WTC11 (cell line): ENCODE results near the gene HMGXB4.

ENCODE experiments used
- NFE2L1 ChIP-seq: sonication (generic); formaldehyde crosslinking; IDR thresholded peaks from 2 replicates; pipeline ENCODE4 v1.8.1; 2023; ENCODE audit warnings: missing genetic modification reagents
- TF ChIP-seq, protein P1 (sequence below): fragments of 200-600 bp; IDR thresholded peaks from 2 replicates; pipeline ENCODE4 v1.8.0; 2022; ENCODE audit warnings: antibody characterized with exemption
- TF ChIP-seq, protein P2 (sequence below): sonication (generic); formaldehyde crosslinking; IDR thresholded peaks from 2 replicates; pipeline ENCODE4 v1.8.1; 2023; ENCODE audit warnings: mild to moderate bottlenecking, moderate library complexity, missing genetic modification reagents
- TF ChIP-seq, protein P3 (sequence below): sonication (generic); formaldehyde crosslinking; IDR thresholded peaks from 2 replicates; pipeline ENCODE4 v1.8.0; 2023; ENCODE audit warnings: missing genetic modification reagents
- TF ChIP-seq, protein P4 (sequence below): fragments of 250-450 bp; sonication (Bioruptor Pico); IDR thresholded peaks from 2 replicates; pipeline ENCODE4 v1.9.0; 2021; ENCODE audit warnings: mild to moderate bottlenecking

DNA sequence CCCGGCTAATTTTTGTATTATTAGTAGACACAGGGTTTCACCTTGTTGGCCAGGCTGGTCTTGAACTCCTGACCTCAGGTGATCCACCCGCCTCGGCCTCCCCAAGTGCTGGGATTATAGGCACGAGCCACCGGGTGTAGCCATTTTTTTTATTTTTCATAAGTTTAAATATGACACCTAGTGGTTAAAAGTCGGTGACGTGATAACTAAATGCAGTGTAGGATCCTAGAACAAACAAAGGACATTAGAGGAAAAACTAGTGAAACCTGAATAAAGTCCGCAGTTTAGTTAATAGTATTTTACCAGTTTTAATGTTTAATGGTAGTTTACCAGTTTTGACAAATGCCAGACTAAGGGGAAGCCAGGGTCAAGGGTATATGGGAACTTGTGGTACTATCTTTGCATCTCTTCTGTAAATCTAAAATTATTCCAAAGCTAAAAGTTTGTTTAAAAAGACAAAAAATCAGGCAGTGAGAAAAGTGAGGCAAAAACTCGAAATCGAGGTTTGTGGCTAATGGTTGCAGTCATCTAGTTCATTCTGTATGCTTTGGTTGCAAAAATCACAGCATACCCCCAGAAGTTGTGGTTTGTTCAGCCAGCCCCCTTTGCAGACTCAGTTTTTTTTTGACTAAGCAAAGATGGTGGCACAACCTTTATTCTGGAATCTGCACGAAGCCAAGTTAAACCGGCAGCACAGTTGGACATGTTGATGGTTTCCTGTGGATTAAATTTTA is 72.0 kb downstream of the HMGXB4 start:
- TF ChIP-seq, protein P1, sequence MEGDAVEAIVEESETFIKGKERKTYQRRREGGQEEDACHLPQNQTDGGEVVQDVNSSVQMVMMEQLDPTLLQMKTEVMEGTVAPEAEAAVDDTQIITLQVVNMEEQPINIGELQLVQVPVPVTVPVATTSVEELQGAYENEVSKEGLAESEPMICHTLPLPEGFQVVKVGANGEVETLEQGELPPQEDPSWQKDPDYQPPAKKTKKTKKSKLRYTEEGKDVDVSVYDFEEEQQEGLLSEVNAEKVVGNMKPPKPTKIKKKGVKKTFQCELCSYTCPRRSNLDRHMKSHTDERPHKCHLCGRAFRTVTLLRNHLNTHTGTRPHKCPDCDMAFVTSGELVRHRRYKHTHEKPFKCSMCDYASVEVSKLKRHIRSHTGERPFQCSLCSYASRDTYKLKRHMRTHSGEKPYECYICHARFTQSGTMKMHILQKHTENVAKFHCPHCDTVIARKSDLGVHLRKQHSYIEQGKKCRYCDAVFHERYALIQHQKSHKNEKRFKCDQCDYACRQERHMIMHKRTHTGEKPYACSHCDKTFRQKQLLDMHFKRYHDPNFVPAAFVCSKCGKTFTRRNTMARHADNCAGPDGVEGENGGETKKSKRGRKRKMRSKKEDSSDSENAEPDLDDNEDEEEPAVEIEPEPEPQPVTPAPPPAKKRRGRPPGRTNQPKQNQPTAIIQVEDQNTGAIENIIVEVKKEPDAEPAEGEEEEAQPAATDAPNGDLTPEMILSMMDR, result no peak
- TF ChIP-seq, protein P2, sequence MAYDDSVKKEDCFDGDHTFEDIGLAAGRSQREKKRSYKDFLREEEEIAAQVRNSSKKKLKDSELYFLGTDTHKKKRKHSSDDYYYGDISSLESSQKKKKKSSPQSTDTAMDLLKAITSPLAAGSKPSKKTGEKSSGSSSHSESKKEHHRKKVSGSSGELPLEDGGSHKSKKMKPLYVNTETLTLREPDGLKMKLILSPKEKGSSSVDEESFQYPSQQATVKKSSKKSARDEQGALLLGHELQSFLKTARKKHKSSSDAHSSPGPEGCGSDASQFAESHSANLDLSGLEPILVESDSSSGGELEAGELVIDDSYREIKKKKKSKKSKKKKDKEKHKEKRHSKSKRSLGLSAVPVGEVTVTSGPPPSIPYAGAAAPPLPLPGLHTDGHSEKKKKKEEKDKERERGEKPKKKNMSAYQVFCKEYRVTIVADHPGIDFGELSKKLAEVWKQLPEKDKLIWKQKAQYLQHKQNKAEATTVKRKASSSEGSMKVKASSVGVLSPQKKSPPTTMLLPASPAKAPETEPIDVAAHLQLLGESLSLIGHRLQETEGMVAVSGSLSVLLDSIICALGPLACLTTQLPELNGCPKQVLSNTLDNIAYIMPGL (CRISPR knock-in tag), result no peak
- TF ChIP-seq, protein P3, sequence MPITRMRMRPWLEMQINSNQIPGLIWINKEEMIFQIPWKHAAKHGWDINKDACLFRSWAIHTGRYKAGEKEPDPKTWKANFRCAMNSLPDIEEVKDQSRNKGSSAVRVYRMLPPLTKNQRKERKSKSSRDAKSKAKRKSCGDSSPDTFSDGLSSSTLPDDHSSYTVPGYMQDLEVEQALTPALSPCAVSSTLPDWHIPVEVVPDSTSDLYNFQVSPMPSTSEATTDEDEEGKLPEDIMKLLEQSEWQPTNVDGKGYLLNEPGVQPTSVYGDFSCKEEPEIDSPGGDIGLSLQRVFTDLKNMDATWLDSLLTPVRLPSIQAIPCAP, result no peak
- TF ChIP-seq NFE2L1 (CRISPR knock-in tag), result no peak
- TF ChIP-seq, protein P4, sequence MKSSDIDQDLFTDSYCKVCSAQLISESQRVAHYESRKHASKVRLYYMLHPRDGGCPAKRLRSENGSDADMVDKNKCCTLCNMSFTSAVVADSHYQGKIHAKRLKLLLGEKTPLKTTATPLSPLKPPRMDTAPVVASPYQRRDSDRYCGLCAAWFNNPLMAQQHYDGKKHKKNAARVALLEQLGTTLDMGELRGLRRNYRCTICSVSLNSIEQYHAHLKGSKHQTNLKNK (CRISPR knock-in tag), result no peak
